NCI-H1092 treated with DMSO at 0.1 percent for 48 hours (cell line): ENCODE results near the gene WWOX.
"Not testable (repeated sequence)": the region's sequence is repeated elsewhere in the genome, so short reads cannot be mapped to it uniquely, and the experiment has no call there.

Source experiments
- DNase-seq: peaks from one replicate; lab custom pipeline; 2025; lab: John Stamatoyannopoulos, UW

Gene WWOX

DNA sequence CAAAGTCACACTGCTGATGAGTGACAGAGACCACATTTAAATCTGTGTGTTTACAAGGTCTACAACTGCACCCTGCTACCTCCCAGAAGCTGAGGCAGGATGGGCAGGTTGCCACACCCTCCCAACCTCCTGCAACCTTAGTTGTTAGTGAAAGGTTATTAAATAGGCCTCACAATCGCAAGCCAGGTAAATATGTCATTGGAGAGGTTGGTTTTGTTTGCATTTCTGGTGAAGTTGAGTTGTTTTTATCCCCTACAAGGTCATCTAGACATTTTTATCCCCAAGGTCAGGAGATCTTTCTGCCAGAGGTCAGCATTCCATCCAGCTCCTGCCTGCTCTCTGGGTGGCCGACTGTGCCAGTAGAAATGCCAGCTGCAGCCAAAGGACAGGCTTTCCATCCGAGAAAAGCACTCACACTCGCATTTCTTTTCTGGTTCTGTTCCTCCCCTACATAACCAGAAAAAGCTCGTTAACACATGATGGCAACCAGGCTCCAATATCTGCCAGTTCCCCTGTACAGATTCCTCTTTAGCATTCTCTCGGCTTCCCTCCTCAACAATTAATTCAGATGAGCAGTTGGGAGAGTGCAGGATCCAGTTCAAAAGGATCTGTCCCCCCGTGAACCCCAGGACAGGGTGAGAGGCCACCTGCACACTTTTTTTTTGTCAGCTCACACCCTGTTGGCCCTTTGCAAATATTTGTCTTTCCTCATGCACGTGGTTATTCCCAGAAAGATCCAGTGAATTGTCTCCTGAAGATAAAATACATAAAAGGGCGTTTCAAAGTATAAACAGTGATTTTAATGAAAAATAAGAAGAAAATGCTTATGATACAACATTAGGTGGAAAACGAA is 938.3 kb downstream of the WWOX start:
- DNase-seq = peak; percentile 53

GRCh38 chr16:79041206-79041605 is 941.8 kb downstream of the WWOX start:
- DNase-seq = no peak

- DNase-seq = no peak
Observed at GRCh38 chr16:79042141-79042540, 942.7 kb downstream of the WWOX start.

- no peak for DNase-seq
Observed at GRCh38 chr16:79042886-79043285, 943.4 kb downstream of the WWOX start.

- DNase-seq = no peak
Observed at GRCh38 chr16:79045191-79045590, 945.7 kb downstream of the WWOX start.

- no peak for DNase-seq
Observed at GRCh38 chr16:79047337-79047736, 947.9 kb downstream of the WWOX start.

DNA sequence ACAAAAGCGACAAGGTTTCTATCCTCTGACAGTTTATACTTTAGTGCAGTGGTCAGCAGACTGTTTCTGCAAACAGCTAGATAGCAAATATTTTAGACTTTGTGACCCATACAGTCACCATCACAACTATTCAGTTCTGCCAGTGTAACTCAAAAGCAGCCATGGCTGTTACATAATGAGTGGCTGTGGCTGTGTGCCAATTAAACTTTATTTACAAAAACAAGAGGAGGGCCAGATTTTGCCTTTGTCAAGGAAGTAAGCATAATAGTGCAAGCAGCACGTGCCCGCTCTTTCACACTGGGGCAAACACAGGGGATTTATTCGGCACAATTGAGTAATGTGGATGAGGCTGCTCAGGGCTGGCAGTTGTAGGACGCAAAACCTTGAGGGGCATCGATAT is 949.6 kb downstream of the WWOX start:
- DNase-seq = no peak

DNA sequence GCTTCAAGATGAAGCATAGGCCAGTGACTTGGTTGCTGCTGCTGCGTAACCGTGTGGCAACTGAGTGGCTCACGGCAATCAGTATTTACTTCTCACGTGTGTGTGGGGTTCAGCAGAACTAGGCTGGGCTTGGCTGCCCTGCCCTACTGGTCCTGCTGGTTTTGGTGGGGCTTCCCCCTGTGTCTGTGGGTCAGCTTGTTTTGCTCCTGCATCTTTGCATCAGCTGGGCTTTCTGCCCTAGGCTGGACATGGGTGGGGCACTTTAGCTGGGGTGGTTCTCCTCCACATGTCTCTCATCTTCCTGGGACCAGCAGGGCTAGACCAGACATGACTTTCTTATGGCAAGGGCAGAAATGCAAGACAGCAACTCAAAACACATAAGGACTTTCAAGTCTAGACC is 950.6 kb downstream of the WWOX start:
- DNase-seq = no peak

DNA sequence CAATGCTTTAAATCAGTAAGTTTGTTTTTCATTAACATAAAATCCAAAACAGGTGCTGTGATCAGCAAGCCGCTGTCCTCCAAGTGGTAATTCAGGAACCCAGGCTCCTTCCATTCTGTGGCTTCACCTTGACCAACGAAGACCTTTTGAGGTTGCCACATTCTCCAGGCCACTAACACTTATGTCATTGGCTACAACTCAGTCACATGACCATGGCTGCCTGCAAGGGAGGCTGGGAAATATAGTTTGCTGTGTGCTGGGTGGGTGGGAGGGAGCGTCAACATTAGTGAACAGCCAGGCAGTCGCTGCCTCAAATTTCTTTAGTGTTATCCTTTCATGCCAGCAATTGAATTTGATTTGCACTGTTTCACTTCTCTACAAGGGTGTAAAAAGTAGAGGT is 951.9 kb downstream of the WWOX start:
- DNase-seq = no peak

- DNase-seq = not testable (repeated sequence)
Observed at GRCh38 chr16:79052198-79052597, 952.7 kb downstream of the WWOX start.

DNA sequence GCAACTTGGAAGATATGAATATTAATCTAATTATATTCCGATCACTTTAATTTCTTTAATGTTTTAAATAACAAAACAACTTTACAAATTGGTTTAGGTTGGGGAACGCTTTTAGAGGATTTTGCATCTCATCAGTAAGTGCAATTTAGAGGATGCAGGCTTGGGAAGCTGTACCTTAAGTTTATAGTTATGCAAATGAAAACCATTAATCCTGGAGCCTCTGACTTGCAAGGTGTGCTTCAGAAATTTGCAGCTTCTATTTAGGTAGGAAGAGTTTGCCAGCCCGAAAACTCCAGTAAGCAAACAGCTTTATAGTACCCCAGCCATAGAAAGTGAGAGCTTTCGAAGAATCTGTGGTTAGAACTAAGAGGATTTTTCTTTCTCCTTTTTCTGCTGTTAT is 954.1 kb downstream of the WWOX start:
- no peak for DNase-seq

- DNase-seq = no peak
Observed at GRCh38 chr16:79054211-79054984, 954.9 kb downstream of the WWOX start.

GRCh38 chr16:79055251-79055970 is 956.0 kb downstream of the WWOX start:
- no peak for DNase-seq

DNA sequence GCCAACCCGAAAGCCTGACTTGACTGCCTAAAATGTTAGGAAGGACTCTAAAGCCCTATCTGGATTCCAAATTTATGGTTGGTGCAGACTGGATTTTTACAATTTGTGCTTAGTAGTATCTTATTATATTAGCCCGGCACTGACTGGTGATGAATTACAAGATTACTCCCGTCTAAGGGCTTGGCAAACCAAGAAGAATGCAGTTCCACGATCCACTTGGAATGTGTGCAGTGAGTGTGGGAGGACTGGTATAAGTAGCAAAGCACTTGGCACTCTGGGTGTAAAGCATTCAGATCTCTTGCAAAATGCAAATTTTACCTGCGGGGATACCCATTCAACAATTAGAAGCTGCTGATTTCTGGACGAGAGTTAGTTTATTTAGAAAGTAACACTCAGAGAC is 961.7 kb downstream of the WWOX start:
- DNase-seq = no peak

GRCh38 chr16:79062336-79062735 is 962.9 kb downstream of the WWOX start:
- DNase-seq = no peak

GRCh38 chr16:79062821-79063220 is 963.4 kb downstream of the WWOX start:
- DNase-seq = peak; percentile 79

GRCh38 chr16:79064256-79064972 is 965.0 kb downstream of the WWOX start:
- DNase-seq = no peak

GRCh38 chr16:79066561-79066960 is 967.1 kb downstream of the WWOX start:
- peak; percentile 48 for DNase-seq

- no peak for DNase-seq
Observed at GRCh38 chr16:79067600-79067999, 968.1 kb downstream of the WWOX start.

DNA sequence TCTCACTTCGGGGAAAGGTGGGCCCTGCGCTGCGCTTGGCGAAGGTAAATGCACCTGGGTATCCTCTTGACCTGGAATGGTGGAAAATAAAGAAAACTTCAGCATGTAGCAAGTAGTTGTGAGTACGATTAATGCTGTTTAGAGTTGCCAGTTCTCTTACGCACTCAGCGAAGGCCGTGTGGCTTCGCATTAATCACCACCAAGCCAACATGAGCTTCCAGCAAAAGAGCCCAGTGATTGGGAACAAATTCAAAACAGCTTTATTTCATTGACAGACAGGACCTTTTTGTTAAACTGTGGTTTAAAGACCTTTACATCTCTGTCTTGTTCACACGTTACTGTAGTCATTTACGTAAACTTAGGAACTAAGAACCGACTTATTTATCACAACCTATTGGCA is 969.7 kb downstream of the WWOX start:
- DNase-seq = no peak

GRCh38 chr16:79069633-79070032 is 970.2 kb downstream of the WWOX start:
- no peak for DNase-seq

- DNase-seq = no peak
Observed at GRCh38 chr16:79071424-79071823, 972.0 kb downstream of the WWOX start.
